ENCODE measurements around the gene RTP1. TPM values are rescaled to one million over a fixed set of nuclear protein-coding genes. Genes with fewer than 3 reads are reported as not detected.
"Not testable (repeated sequence)": the region's sequence is repeated elsewhere in the genome, so short reads cannot be mapped to it uniquely, and the experiment has no call there.

RTP1 gene
- total and polyA plus RNA-seq, 7 experiments from 2014 or later: not detected

- Mint-ChIP-seq H3K27ac (no peak overlapping the region), H3K4me1 (peaks cover 5 to 23% (median 15%) of the 10 kb centered on the region in 7 donors), H3K27me3 (peaks cover 0 to 25% (median 3%) of the 10 kb centered on the region in 5 donors), H3K4me3 (no peak overlapping the region), H3K9me3 (no peaks in the 10 kb centered on the region), H3K36me3 (peaks cover 0 to 4% (median 0%) of the 10 kb centered on the region in 5 donors)
- Histone ChIP-seq H3K9me3 (ENCODE audit: control insufficient read depth in 2 of 3, low read length in 3 of 3) (no peaks in the 10 kb centered on the region), H3K4me3 (ENCODE audit: low read length) (no peak overlapping the region), H3K4me1 (ENCODE audit: control insufficient read depth in 2 of 2, insufficient read depth in 2 of 2, low read length in 2 of 2) (peaks cover 0 to 12% of the 10 kb centered on the region in 2 donors), H3K36me3 (ENCODE audit: control insufficient read depth in 2 of 3, insufficient read depth in 3 of 3, low read length in 3 of 3) (no peaks in the 10 kb centered on the region), H3K27ac (ENCODE audit: low read depth, low read length) (no peak overlapping the region), H3K27me3 (ENCODE audit: control insufficient read depth in 2 of 2, insufficient read depth in 2 of 2, low read length in 2 of 2) (no peaks in the 10 kb centered on the region)
- ATAC-seq (no peak), DNase-seq (no peak)
- CTCF ChIA-PET: interaction anchor here (0.8 to 5.4 kb wide), 3 partner anchors 53 to 318 kb away, joined by 6 to 104 read pairs (median 56); no protein-coding TSS in a partner anchor
- POLR2A ChIA-PET: no interaction called here
- intact Hi-C loops (cut with micrococcal nuclease): no loop called here
Observed at GRCh38 chr3:187166750-187167149, 30.5 kb upstream of the RTP1 start.

GRCh38 chr3:187167777-187168176 lies 29.5 kb upstream of the RTP1 start:
- no peaks in the 10 kb centered on the region for H3K36me3 ChIP-seq (ENCODE audit: control insufficient read depth in 2 of 3, insufficient read depth in 3 of 3, low read length in 3 of 3)
- intact Hi-C loops (cut with micrococcal nuclease): no loop called here
- peaks cover 0 to 12% of the 10 kb centered on the region in 2 donors for H3K4me1 ChIP-seq (ENCODE audit: control insufficient read depth in 2 of 2, insufficient read depth in 2 of 2, low read length in 2 of 2)
- H3K27me3 Mint-ChIP-seq: peaks cover 0 to 24% (median 0%) of the 10 kb centered on the region in 5 donors
- H3K9me3 ChIP-seq (ENCODE audit: control insufficient read depth in 2 of 3, low read length in 3 of 3): no peaks in the 10 kb centered on the region
- H3K27ac ChIP-seq (ENCODE audit: low read depth, low read length): no peak overlapping the region
- DNase-seq (no peak), ATAC-seq (no peak)
- no peaks in the 10 kb centered on the region for H3K9me3 Mint-ChIP-seq
- ChIA-PET POLR2A (no interaction called here), CTCF (interaction anchor here (1.0 to 1.4 kb wide), 3 partner anchors 8 to 318 kb away, joined by 3 to 8 read pairs (median 3); no protein-coding TSS in a partner anchor)
- no peak overlapping the region for H3K4me3 Mint-ChIP-seq
- no peak overlapping the region for H3K4me3 ChIP-seq (ENCODE audit: low read length)
- H3K27ac Mint-ChIP-seq: no peak overlapping the region
- peaks cover 0 to 3% (median 0%) of the 10 kb centered on the region in 5 donors for H3K36me3 Mint-ChIP-seq
- H3K4me1 Mint-ChIP-seq: peaks cover 5 to 27% (median 15%) of the 10 kb centered on the region in 7 donors
- H3K27me3 ChIP-seq (ENCODE audit: control insufficient read depth in 2 of 2, insufficient read depth in 2 of 2, low read length in 2 of 2): no peaks in the 10 kb centered on the region

GRCh38 chr3:187169231-187169960 lies 27.9 kb upstream of the RTP1 start:
- Histone ChIP-seq H3K4me3 (ENCODE audit: low read length) (no peak overlapping the region), H3K27me3 (ENCODE audit: control insufficient read depth in 2 of 2, insufficient read depth in 2 of 2, low read length in 2 of 2) (no peaks in the 10 kb centered on the region), H3K4me1 (ENCODE audit: control insufficient read depth in 2 of 2, insufficient read depth in 2 of 2, low read length in 2 of 2) (peaks cover 0 to 12% of the 10 kb centered on the region in 2 donors), H3K36me3 (ENCODE audit: control insufficient read depth in 2 of 3, insufficient read depth in 3 of 3, low read length in 3 of 3) (no peaks in the 10 kb centered on the region), H3K27ac (ENCODE audit: low read depth, low read length) (no peak overlapping the region), H3K9me3 (ENCODE audit: control insufficient read depth in 2 of 3, low read length in 3 of 3) (no peaks in the 10 kb centered on the region)
- Mint-ChIP-seq H3K27ac (peak overlapping the region in 5 of 9 donors; percentile 0 to 35 (median 6)), H3K4me1 (peaks cover 7 to 27% (median 15%) of the 10 kb centered on the region in 7 donors), H3K9me3 (no peaks in the 10 kb centered on the region), H3K36me3 (no peaks in the 10 kb centered on the region), H3K27me3 (peaks cover 0 to 23% (median 0%) of the 10 kb centered on the region in 5 donors), H3K4me3 (no peak overlapping the region)
- ATAC-seq (no peak), DNase-seq (no peak)
- ChIA-PET POLR2A (no interaction called here), CTCF (interaction anchor here (0.6 to 1.0 kb wide), 3 partner anchors 20 to 1934 kb away, joined by 3 to 4 read pairs (median 4); no protein-coding TSS in a partner anchor)
- intact Hi-C loops (cut with micrococcal nuclease): no loop called here

- H3K27ac Mint-ChIP-seq; H3K9me3 ChIP-seq (ENCODE audit: control insufficient read depth in 2 of 3, low read length in 3 of 3); H3K4me3 Mint-ChIP-seq; H3K4me3 ChIP-seq (ENCODE audit: low read length); H3K36me3 ChIP-seq (ENCODE audit: control insufficient read depth in 2 of 3, insufficient read depth in 3 of 3, low read length in 3 of 3); H3K27me3 ChIP-seq (ENCODE audit: control insufficient read depth in 2 of 2, insufficient read depth in 2 of 2, low read length in 2 of 2); POLR2A ChIA-PET; ATAC-seq; H3K36me3 Mint-ChIP-seq; intact Hi-C loops (cut with micrococcal nuclease); H3K27ac ChIP-seq (ENCODE audit: low read depth, low read length); DNase-seq; H3K9me3 Mint-ChIP-seq: not testable (repeated sequence)
- CTCF ChIA-PET: interaction anchor here (1.0 kb wide), 1 partner anchor 58 kb away, joined by 3 read pairs; no protein-coding TSS in a partner anchor
- peaks cover 0 to 12% of the 10 kb centered on the region in 2 donors for H3K4me1 ChIP-seq (ENCODE audit: control insufficient read depth in 2 of 2, insufficient read depth in 2 of 2, low read length in 2 of 2)
- peaks cover 7 to 22% (median 12%) of the 10 kb centered on the region in 7 donors for H3K4me1 Mint-ChIP-seq
- peaks cover 0 to 21% (median 0%) of the 10 kb centered on the region in 5 donors for H3K27me3 Mint-ChIP-seq
Observed at GRCh38 chr3:187170911-187171310, 26.4 kb upstream of the RTP1 start.

- intact Hi-C loops (cut with micrococcal nuclease): no loop called here
- CTCF ChIA-PET: no interaction called here
- no peak for DNase-seq
Observed at GRCh38 chr3:187172929-187173328, 24.4 kb upstream of the RTP1 start.

GRCh38 chr3:187181454-187182170 lies 15.7 kb upstream of the RTP1 start:
- Histone ChIP-seq H3K27ac (ENCODE audit: low read depth, low read length) (no peak overlapping the region), H3K27me3 (ENCODE audit: control insufficient read depth in 2 of 2, insufficient read depth in 2 of 2, low read length in 2 of 2) (no peaks in the 10 kb centered on the region), H3K4me3 (ENCODE audit: low read length) (no peak overlapping the region), H3K9me3 (ENCODE audit: control insufficient read depth in 2 of 3, low read length in 3 of 3) (no peaks in the 10 kb centered on the region), H3K36me3 (ENCODE audit: control insufficient read depth in 2 of 3, insufficient read depth in 3 of 3, low read length in 3 of 3) (no peaks in the 10 kb centered on the region), H3K4me1 (ENCODE audit: control insufficient read depth in 2 of 2, insufficient read depth in 2 of 2, low read length in 2 of 2) (no peaks in the 10 kb centered on the region)
- H3K4me1 Mint-ChIP-seq: peaks cover 0 to 9% (median 0%) of the 10 kb centered on the region in 7 donors
- no peak for ATAC-seq
- peaks cover 0 to 1% (median 0%) of the 10 kb centered on the region in 5 donors for H3K36me3 Mint-ChIP-seq
- POLR2A ChIA-PET: no interaction called here
- H3K27ac Mint-ChIP-seq: no peak overlapping the region
- no peaks in the 10 kb centered on the region for H3K9me3 Mint-ChIP-seq
- no peak for DNase-seq
- CTCF ChIA-PET: interaction anchor here (0.6 kb wide), 1 partner anchor 472 kb away, joined by 3 read pairs; no protein-coding TSS in a partner anchor
- no peak overlapping the region for H3K4me3 Mint-ChIP-seq
- H3K27me3 Mint-ChIP-seq: peaks cover 0 to 18% (median 4%) of the 10 kb centered on the region in 5 donors
- intact Hi-C loops (cut with micrococcal nuclease): no loop called here

More at GRCh38 chr3:187172929-187173328, 24.4 kb upstream of the RTP1 start:
- Histone ChIP-seq H3K36me3 (ENCODE audit: control insufficient read depth in 2 of 3, insufficient read depth in 3 of 3, low read length in 3 of 3) (no peaks in the 10 kb centered on the region), H3K9me3 (ENCODE audit: control insufficient read depth in 2 of 3, low read length in 3 of 3) (no peaks in the 10 kb centered on the region), H3K27ac (ENCODE audit: low read depth, low read length) (no peak overlapping the region), H3K4me3 (ENCODE audit: low read length) (no peak overlapping the region), H3K27me3 (ENCODE audit: control insufficient read depth in 2 of 2, insufficient read depth in 2 of 2, low read length in 2 of 2) (no peaks in the 10 kb centered on the region), H3K4me1 (ENCODE audit: control insufficient read depth in 2 of 2, insufficient read depth in 2 of 2, low read length in 2 of 2) (peaks cover 0 to 12% of the 10 kb centered on the region in 2 donors)
- Mint-ChIP-seq H3K4me3 (no peak overlapping the region), H3K36me3 (no peaks in the 10 kb centered on the region), H3K4me1 (peaks cover 7 to 22% (median 12%) of the 10 kb centered on the region in 7 donors), H3K27ac (no peak overlapping the region), H3K9me3 (no peaks in the 10 kb centered on the region), H3K27me3 (peaks cover 0 to 14% (median 0%) of the 10 kb centered on the region in 5 donors)
- ATAC-seq: no peak
- POLR2A ChIA-PET: no interaction called here
